Right atrium auricular region (tissue), 2 donors: Measurements from ENCODE around the gene ZNF709. TPM values are rescaled to one million over a fixed set of nuclear protein-coding genes. Genes with fewer than 3 reads are reported as not detected.

ENCODE experiments used
- DNase-seq: peaks from one replicate; pipeline ENCODE4 v3.0.0-alpha.2; 2019; ENCODE audit warnings: low spot score
- H3K27ac ChIP-seq, 2 donors: fragments of 200-600 bp; sonication (generic); 1 replicate in 1 of 2; 2 replicates in 1 of 2; pipeline ENCODE4 v1.5.1; 2016 to 2019
- H3K27me3 ChIP-seq, 2 donors: fragments of 200-600 bp; sonication (generic); one replicate each; pipeline versions ENCODE4 v1.5.1 to v1.6.0; 2017 to 2019
- H3K36me3 ChIP-seq: fragments of 200-600 bp; sonication (generic); one replicate; pipeline ENCODE4 v1.5.1; 2016
- H3K4me1 ChIP-seq, 2 donors: fragments of 200-600 bp; sonication (generic); one replicate each; pipeline versions ENCODE4 v1.5.1 to v1.6.0; 2017 to 2019
- H3K4me3 ChIP-seq, 2 donors: fragments of 200-600 bp; sonication (generic); 1 replicate in 1 of 2; 2 replicates in 1 of 2; pipeline ENCODE4 v1.5.1; 2017 to 2019; ENCODE audit warnings: mild to moderate bottlenecking in 1 of 2, moderate library complexity in 1 of 2
- H3K9me3 ChIP-seq, 2 donors: fragments of 200-600 bp; sonication (generic); one replicate each; pipeline ENCODE4 v1.5.1; 2019
- total RNA-seq, 2 donors: library from RNA; depleted of rRNA; stranded (reverse); fragments of >200 nt; gene quantifications; one replicate each; pipeline ENCODE4 v1.1.0, GENCODE V29; 2016
- TF ChIP-seq, protein P1 (sequence below), 2 donors: fragments of 200-600 bp; sonication (generic); IDR thresholded peaks; one replicate each; pipeline ENCODE4 v1.5.1; 2019; ENCODE audit warnings: antibody characterized with exemption in 2 of 2

The ZNF709 gene
- total RNA-seq, 2 donors from 2014 or later = 1.6 to 2.0 TPM

DNA sequence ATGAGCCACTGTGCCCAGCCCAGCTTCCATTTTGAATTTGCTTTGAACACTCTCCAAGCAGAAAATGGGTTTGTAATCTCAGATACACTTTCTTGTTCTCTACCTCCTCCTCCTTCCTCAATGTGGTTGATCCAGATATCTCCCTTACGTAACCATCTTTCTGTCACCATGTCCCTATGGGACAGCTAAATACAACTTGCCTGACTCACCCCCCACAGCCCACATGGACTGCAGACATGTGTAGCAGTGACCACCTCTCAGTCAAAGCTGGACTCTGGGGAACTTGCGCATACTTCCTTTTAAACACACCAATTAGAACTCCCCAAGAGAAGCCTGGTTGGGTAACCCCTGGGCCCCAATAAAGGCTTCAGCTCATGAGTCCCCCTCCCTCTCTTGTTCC, 72.7 kb downstream of the ZNF709 start:
- Histone ChIP-seq H3K4me3 (no peak overlapping the region), H3K27ac (no peak overlapping the region), H3K9me3 (no peaks in the 10 kb centered on the region), H3K4me1 (no peaks in the 10 kb centered on the region), H3K36me3 (no peaks in the 10 kb centered on the region), H3K27me3 (no peaks in the 10 kb centered on the region)
- DNase-seq = no peak
- TF ChIP-seq, protein P1, sequence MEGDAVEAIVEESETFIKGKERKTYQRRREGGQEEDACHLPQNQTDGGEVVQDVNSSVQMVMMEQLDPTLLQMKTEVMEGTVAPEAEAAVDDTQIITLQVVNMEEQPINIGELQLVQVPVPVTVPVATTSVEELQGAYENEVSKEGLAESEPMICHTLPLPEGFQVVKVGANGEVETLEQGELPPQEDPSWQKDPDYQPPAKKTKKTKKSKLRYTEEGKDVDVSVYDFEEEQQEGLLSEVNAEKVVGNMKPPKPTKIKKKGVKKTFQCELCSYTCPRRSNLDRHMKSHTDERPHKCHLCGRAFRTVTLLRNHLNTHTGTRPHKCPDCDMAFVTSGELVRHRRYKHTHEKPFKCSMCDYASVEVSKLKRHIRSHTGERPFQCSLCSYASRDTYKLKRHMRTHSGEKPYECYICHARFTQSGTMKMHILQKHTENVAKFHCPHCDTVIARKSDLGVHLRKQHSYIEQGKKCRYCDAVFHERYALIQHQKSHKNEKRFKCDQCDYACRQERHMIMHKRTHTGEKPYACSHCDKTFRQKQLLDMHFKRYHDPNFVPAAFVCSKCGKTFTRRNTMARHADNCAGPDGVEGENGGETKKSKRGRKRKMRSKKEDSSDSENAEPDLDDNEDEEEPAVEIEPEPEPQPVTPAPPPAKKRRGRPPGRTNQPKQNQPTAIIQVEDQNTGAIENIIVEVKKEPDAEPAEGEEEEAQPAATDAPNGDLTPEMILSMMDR (IDR thresholded peaks at IDR 0.05) = no peak

Other genes starting within 250 kb of the ZNF709 start
- 1 to 10 TPM; 4.6 to 8.6 TPM for gene ZNF44, start 189.9 kb downstream of the ZNF709 start, total RNA-seq
- 1 to 10 TPM; 4.7 to 7.6 TPM for gene ZNF563, start 151.2 kb downstream of the ZNF709 start, total RNA-seq
- 1 to 10 TPM; 1.0 to 1.8 TPM for gene ZNF442, start 119.1 kb downstream of the ZNF709 start, total RNA-seq
- 1 to 10 TPM; 2.0 to 2.2 TPM for gene ZNF799, start 83.5 kb downstream of the ZNF709 start, total RNA-seq
- 1 to 10 TPM; 1.7 to 2.6 TPM for gene ZNF443, start 43.8 kb downstream of the ZNF709 start, total RNA-seq
- gene ZNF564, start 66.7 kb upstream of the ZNF709 start, total RNA-seq = 1 to 10 TPM; 8.5 to 8.6 TPM
- 1 to 10 TPM; 2.5 to 4.5 TPM for gene ZNF490, start 126.0 kb upstream of the ZNF709 start, total RNA-seq
- gene ZNF791, start 126.1 kb upstream of the ZNF709 start, total RNA-seq = 10 to 100 TPM in 1 of 2 donors, 1 to 10 TPM in 1; 8.2 to 10.1 TPM
- 10 to 100 TPM; 33.7 to 35.5 TPM for gene MAN2B1, start 181.9 kb upstream of the ZNF709 start, total RNA-seq
- gene WDR83, start 182.0 kb upstream of the ZNF709 start, total RNA-seq = 10 to 100 TPM; 10.1 to 11.6 TPM
- gene DHPS, start 197.1 kb upstream of the ZNF709 start, total RNA-seq = 10 to 100 TPM; 59.8 to 60.1 TPM
- gene GNG14, start 203.2 kb upstream of the ZNF709 start, total RNA-seq = not detected
- gene FBXW9, start 211.8 kb upstream of the ZNF709 start, total RNA-seq = 1 to 10 TPM; 1.8 TPM
- gene TNPO2, start 239.1 kb upstream of the ZNF709 start, total RNA-seq = 10 to 100 TPM; 35.9 to 55.2 TPM
- gene TRIR, start 249.9 kb upstream of the ZNF709 start, total RNA-seq = 100 to 1,000 TPM; 262 to 287 TPM